HepG2 (cell line): ENCODE data around the gene TM4SF1. TPM values are rescaled to one million over a fixed set of nuclear protein-coding genes. Genes with fewer than 3 reads are reported as not detected.

Experiments
- CC2D1A ChIP-seq: sonication (generic); formaldehyde crosslinking; IDR thresholded peaks from 2 replicates; pipeline ENCODE4 v1.8.1; 2023; ENCODE audit warnings: mild to moderate bottlenecking, missing genetic modification reagents
- GABPB1 ChIP-seq: IDR thresholded peaks from 2 replicates; pipeline ENCODE4 v1.6.1; 2016; ENCODE audit warnings: mild to moderate bottlenecking, missing genetic modification reagents, moderate library complexity, missing compliant biosample characterization
- MTA1 ChIP-seq: sonication (generic); formaldehyde crosslinking; IDR thresholded peaks from 2 replicates; pipeline ENCODE4 v1.4.0; 2020; ENCODE audit warnings: missing genetic modification reagents, mild to moderate bottlenecking, borderline replicate concordance
- NKX3-1 ChIP-seq: sonication (generic); formaldehyde crosslinking; IDR thresholded peaks from 2 replicates; pipeline ENCODE4 v1.5.0; 2020; ENCODE audit warnings: missing genetic modification reagents
- PHF8 ChIP-seq: sonication (generic); formaldehyde crosslinking; IDR thresholded peaks from 2 replicates; pipeline ENCODE4 v1.5.0; 2020; ENCODE audit warnings: missing genetic modification reagents
- SCMH1 ChIP-seq: sonication (generic); formaldehyde crosslinking; IDR thresholded peaks from 2 replicates; pipeline ENCODE4 v1.9.0; 2021; ENCODE audit warnings: missing genetic modification reagents, mild to moderate bottlenecking, borderline replicate concordance
- TCF12 ChIP-seq, 2 experiments: fragments of 450-650 bp in 1 of 2; sonication (generic) in 1 of 2; formaldehyde crosslinking in 1 of 2; IDR thresholded peaks; 2 replicates each; pipeline versions ENCODE4 v1.6.1 to v1.8.0; 2017 to 2022; ENCODE audit warnings: antibody characterized with exemption in 1 of 2, mild to moderate bottlenecking in 1 of 2, missing genetic modification reagents in 1 of 2, moderate library complexity in 1 of 2
- TOPORS ChIP-seq: sonication (generic); formaldehyde crosslinking; IDR thresholded peaks from 2 replicates; pipeline ENCODE4 v1.8.0; 2023; ENCODE audit warnings: mild to moderate bottlenecking, missing genetic modification reagents
- ZNF10 ChIP-seq: sonication (generic); formaldehyde crosslinking; IDR thresholded peaks from 2 replicates; pipeline ENCODE4 v1.4.0; 2020; ENCODE audit warnings: mild to moderate bottlenecking, low read depth, missing genetic modification reagents, borderline replicate concordance
- ZNF232 ChIP-seq: sonication (generic); formaldehyde crosslinking; IDR thresholded peaks from 2 replicates; pipeline ENCODE4 v1.4.0; 2020; ENCODE audit warnings: missing genetic modification reagents, borderline replicate concordance
- ZNF615 ChIP-seq: sonication (generic); formaldehyde crosslinking; IDR thresholded peaks from 2 replicates; pipeline ENCODE4 v1.5.0; 2020; ENCODE audit warnings: mild to moderate bottlenecking, missing genetic modification reagents, borderline replicate concordance
- polyA plus RNA-seq, 8 experiments: library from polyadenylated mRNA; depleted of rRNA in 3 of 8; stranded (reverse) in 7 of 8; unstranded in 1 of 8; fragments of >200 nt; fragmentation: Illumina TruSeq in 4 of 8; extraction: Trizol in 4 of 8; gene quantifications; 2 replicates each; pipeline versions ENCODE4 v1.2.1 to v1.2.3, GENCODE V29; 2011 to 2016; ENCODE audit warnings: low read depth in 4 of 8, missing spikeins in 1 of 8, mixed read lengths in 1 of 8; ENCODE audit not compliant: insufficient read depth in 1 of 8
- total RNA-seq, 5 experiments: library from RNA; depleted of rRNA; stranded (reverse); fragments of >200 nt; fragmentation: Illumina TruSeq; extraction: Trizol; gene quantifications; 2 replicates each; pipeline ENCODE4 v1.2.3, GENCODE V29; 2016; ENCODE audit warnings: low read depth in 1 of 5
- TF ChIP-seq, protein P1 (sequence below): sonication (generic); formaldehyde crosslinking; IDR thresholded peaks from 2 replicates; pipeline ENCODE4 v1.9.0; 2021; ENCODE audit warnings: mild to moderate bottlenecking, missing genetic modification reagents
- TF ChIP-seq, protein P2 (sequence below): sonication (generic); formaldehyde crosslinking; IDR thresholded peaks from 2 replicates; pipeline ENCODE4 v1.4.0; 2020; ENCODE audit warnings: missing genetic modification reagents, borderline replicate concordance
- TF ChIP-seq, protein P3 (sequence below): sonication (generic); formaldehyde crosslinking; IDR thresholded peaks from 2 replicates; pipeline ENCODE4 v1.5.1; 2020; ENCODE audit warnings: missing genetic modification reagents, mild to moderate bottlenecking, borderline replicate concordance
- TF ChIP-seq, protein P4 (sequence below): sonication (generic); formaldehyde crosslinking; IDR thresholded peaks from 2 replicates; pipeline ENCODE4 v1.4.0; 2020; ENCODE audit warnings: missing genetic modification reagents, borderline replicate concordance

TM4SF1 gene
- total and polyA plus RNA-seq, 2 of the 13 experiments (the other 11 are each of a cell fraction or from before 2014, with no cell fraction given), result 431 to 1,359 TPM

DNA sequence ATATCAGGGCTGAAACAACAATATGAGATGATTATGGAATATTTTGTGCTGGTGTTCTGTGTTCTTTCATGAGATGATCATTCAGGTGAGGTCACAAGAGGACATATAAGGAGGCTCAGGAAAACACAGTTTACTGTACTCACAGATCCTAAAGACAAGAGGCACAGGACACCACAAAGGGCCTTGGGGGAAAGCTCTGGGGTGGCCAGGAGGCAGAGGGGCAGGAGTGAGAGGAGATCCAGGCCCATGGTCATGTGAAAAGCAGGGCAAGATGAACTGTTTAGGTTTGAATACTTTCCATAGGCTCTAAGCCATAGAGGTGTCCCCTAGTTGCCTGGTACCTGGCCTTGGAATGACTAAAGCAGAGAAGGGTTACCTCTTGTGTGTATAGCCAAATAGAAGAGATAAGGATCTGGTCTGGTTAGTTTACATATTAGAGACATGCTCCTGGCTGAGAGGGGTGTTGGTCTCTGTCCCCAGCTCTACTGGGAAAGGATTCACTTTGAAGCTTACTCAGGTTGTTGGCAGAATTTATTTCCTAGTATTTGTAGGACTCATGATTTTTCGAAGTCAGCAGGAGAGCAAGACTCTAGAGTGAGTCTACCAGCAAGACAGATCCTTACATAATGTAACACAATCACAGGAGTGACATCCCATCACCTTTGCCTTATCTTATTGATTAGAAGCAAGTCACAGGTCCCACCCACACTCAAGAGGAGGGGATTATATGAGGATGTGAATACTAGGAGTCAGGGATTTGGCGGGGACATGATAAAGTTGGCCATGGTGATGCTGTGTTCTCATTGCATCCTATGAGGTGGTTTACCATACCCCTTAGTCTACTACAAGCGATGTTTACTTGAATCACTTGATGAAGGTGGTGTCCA is 11.3 kb upstream of the TM4SF1 start (continued):
- TF ChIP-seq MTA1 (CRISPR knock-in tag), result 0 out of 2 replicates have a peak, but pooled peaks have one; percentile 32
- TF ChIP-seq, protein P1, sequence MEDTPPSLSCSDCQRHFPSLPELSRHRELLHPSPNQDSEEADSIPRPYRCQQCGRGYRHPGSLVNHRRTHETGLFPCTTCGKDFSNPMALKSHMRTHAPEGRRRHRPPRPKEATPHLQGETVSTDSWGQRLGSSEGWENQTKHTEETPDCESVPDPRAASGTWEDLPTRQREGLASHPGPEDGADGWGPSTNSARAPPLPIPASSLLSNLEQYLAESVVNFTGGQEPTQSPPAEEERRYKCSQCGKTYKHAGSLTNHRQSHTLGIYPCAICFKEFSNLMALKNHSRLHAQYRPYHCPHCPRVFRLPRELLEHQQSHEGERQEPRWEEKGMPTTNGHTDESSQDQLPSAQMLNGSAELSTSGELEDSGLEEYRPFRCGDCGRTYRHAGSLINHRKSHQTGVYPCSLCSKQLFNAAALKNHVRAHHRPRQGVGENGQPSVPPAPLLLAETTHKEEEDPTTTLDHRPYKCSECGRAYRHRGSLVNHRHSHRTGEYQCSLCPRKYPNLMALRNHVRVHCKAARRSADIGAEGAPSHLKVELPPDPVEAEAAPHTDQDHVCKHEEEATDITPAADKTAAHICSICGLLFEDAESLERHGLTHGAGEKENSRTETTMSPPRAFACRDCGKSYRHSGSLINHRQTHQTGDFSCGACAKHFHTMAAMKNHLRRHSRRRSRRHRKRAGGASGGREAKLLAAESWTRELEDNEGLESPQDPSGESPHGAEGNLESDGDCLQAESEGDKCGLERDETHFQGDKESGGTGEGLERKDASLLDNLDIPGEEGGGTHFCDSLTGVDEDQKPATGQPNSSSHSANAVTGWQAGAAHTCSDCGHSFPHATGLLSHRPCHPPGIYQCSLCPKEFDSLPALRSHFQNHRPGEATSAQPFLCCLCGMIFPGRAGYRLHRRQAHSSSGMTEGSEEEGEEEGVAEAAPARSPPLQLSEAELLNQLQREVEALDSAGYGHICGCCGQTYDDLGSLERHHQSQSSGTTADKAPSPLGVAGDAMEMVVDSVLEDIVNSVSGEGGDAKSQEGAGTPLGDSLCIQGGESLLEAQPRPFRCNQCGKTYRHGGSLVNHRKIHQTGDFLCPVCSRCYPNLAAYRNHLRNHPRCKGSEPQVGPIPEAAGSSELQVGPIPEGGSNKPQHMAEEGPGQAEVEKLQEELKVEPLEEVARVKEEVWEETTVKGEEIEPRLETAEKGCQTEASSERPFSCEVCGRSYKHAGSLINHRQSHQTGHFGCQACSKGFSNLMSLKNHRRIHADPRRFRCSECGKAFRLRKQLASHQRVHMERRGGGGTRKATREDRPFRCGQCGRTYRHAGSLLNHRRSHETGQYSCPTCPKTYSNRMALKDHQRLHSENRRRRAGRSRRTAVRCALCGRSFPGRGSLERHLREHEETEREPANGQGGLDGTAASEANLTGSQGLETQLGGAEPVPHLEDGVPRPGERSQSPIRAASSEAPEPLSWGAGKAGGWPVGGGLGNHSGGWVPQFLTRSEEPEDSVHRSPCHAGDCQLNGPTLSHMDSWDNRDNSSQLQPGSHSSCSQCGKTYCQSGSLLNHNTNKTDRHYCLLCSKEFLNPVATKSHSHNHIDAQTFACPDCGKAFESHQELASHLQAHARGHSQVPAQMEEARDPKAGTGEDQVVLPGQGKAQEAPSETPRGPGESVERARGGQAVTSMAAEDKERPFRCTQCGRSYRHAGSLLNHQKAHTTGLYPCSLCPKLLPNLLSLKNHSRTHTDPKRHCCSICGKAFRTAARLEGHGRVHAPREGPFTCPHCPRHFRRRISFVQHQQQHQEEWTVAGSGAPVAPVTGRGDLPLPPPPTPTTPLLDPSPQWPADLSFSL, result peak; percentile 8; the same call in 1 of the 2 replicates
- no peak for TF ChIP-seq NKX3-1 (CRISPR knock-in tag)
- TF ChIP-seq ZNF10, result no peak
- TF ChIP-seq PHF8 (CRISPR knock-in tag), result no peak
- TF ChIP-seq, protein P2, sequence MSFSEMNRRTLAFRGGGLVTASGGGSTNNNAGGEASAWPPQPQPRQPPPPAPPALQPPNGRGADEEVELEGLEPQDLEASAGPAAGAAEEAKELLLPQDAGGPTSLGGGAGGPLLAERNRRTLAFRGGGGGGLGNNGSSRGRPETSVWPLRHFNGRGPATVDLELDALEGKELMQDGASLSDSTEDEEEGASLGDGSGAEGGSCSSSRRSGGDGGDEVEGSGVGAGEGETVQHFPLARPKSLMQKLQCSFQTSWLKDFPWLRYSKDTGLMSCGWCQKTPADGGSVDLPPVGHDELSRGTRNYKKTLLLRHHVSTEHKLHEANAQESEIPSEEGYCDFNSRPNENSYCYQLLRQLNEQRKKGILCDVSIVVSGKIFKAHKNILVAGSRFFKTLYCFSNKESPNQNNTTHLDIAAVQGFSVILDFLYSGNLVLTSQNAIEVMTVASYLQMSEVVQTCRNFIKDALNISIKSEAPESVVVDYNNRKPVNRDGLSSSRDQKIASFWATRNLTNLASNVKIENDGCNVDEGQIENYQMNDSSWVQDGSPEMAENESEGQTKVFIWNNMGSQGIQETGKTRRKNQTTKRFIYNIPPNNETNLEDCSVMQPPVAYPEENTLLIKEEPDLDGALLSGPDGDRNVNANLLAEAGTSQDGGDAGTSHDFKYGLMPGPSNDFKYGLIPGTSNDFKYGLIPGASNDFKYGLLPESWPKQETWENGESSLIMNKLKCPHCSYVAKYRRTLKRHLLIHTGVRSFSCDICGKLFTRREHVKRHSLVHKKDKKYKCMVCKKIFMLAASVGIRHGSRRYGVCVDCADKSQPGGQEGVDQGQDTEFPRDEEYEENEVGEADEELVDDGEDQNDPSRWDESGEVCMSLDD (CRISPR knock-in tag), result no peak
- TF ChIP-seq TOPORS (CRISPR knock-in tag), result no peak
- TF ChIP-seq, protein P3, sequence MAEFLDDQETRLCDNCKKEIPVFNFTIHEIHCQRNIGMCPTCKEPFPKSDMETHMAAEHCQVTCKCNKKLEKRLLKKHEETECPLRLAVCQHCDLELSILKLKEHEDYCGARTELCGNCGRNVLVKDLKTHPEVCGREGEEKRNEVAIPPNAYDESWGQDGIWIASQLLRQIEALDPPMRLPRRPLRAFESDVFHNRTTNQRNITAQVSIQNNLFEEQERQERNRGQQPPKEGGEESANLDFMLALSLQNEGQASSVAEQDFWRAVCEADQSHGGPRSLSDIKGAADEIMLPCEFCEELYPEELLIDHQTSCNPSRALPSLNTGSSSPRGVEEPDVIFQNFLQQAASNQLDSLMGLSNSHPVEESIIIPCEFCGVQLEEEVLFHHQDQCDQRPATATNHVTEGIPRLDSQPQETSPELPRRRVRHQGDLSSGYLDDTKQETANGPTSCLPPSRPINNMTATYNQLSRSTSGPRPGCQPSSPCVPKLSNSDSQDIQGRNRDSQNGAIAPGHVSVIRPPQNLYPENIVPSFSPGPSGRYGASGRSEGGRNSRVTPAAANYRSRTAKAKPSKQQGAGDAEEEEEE (CRISPR knock-in tag), result no peak
- TF ChIP-seq CC2D1A (CRISPR knock-in tag), result no peak
- TF ChIP-seq ZNF615 (CRISPR knock-in tag), result no peak
- TF ChIP-seq, protein P4, sequence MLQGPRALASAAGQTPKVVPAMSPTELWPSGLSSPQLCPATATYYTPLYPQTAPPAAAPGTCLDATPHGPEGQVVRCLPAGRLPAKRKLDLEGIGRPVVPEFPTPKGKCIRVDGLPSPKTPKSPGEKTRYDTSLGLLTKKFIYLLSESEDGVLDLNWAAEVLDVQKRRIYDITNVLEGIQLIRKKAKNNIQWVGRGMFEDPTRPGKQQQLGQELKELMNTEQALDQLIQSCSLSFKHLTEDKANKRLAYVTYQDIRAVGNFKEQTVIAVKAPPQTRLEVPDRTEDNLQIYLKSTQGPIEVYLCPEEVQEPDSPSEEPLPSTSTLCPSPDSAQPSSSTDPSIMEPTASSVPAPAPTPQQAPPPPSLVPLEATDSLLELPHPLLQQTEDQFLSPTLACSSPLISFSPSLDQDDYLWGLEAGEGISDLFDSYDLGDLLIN, result no peak
- TF ChIP-seq SCMH1 (CRISPR knock-in tag), result no peak
- TF ChIP-seq ZNF232 (CRISPR knock-in tag), result no peak
- TF ChIP-seq GABPB1, result no peak
- TF ChIP-seq TCF12 (IDR thresholded peaks at IDR 0.05), result no peak
- no peak for TF ChIP-seq TCF12 (CRISPR knock-in tag; IDR thresholded peaks at IDR 0.05)
